ENCODE results near the gene CARD19.

CARD19 gene

DNA sequence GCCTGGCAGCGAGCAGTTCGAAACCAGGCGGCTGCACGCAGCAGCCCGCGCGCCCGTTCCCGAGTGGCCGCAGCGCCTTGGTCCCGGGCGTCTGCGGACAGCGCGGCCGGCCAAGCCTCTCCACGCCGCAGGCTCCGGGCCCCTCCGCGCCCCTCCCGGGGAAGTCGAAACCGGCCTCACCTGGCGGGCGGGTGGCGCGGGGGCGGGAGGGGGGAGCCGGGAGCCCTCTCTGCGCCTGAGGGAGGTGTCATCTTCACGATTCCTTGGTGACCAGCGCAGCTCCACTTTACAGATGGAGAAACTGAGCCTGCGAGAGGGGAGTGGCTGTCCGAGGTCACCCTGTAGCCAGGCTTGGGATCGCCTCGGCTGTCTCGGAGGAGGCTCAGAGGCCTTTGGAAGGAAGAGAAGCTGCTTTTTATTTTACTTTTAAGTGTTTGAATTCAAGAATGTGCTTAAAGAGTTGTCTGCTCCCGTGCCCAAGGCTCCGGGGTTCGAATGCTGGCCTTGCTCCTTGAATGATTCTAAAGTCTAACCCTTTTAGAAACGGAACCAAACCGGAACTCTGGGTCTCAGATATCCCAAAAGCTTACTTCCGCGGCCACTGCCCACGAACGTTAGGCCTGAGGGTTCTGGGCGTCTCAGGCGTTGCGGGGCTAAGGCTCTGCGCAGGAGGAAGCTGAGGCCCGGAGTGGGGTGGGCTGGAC lies 36.9 kb upstream of the CARD19 start:
- Histone ChIP-seq H3K27ac (ENCODE audit: extremely low read depth, low read depth, low read length) (no peak overlapping the region), H3K4me1 (ENCODE audit: control insufficient read depth, insufficient read depth, low read length) (no peaks in the 10 kb centered on the region), H3K36me3 (ENCODE audit: control insufficient read depth in 2 of 2, insufficient read depth in 1 of 2, low read length in 2 of 2) (no peaks in the 10 kb centered on the region), H3K9me3 (ENCODE audit: control insufficient read depth, insufficient read depth, low read depth, low read length) (no peaks in the 10 kb centered on the region), H3K4me3 (ENCODE audit: low read depth, low read length) (no peak overlapping the region)
- TF ChIP-seq, protein P1, sequence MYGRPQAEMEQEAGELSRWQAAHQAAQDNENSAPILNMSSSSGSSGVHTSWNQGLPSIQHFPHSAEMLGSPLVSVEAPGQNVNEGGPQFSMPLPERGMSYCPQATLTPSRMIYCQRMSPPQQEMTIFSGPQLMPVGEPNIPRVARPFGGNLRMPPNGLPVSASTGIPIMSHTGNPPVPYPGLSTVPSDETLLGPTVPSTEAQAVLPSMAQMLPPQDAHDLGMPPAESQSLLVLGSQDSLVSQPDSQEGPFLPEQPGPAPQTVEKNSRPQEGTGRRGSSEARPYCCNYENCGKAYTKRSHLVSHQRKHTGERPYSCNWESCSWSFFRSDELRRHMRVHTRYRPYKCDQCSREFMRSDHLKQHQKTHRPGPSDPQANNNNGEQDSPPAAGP (tag by site-specific recombination; IDR thresholded peaks at IDR 0.05), result no peak
- TF ChIP-seq ZNF324 (tag by site-specific recombination; IDR thresholded peaks at IDR 0.05) (no peak), HOXC10 (CRISPR knock-in tag; IDR thresholded peaks at IDR 0.05) (no peak), ZXDB (tag by site-specific recombination; IDR thresholded peaks at IDR 0.05) (no peak), ZBTB21 (tag by site-specific recombination; IDR thresholded peaks at IDR 0.05) (no peak), EGR2 (tag by site-specific recombination; IDR thresholded peaks at IDR 0.05; ENCODE audit: low read depth) (no peak), ZNF23 (tag by site-specific recombination; IDR thresholded peaks at IDR 0.05; ENCODE audit: borderline replicate concordance) (no peak), SP7 (tag by site-specific recombination; IDR thresholded peaks at IDR 0.05) (no peak)
- TF ChIP-seq, protein P2, sequence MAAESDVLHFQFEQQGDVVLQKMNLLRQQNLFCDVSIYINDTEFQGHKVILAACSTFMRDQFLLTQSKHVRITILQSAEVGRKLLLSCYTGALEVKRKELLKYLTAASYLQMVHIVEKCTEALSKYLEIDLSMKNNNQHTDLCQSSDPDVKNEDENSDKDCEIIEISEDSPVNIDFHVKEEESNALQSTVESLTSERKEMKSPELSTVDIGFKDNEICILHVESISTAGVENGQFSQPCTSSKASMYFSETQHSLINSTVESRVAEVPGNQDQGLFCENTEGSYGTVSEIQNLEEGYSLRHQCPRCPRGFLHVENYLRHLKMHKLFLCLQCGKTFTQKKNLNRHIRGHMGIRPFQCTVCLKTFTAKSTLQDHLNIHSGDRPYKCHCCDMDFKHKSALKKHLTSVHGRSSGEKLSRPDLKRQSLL (tag by site-specific recombination; IDR thresholded peaks at IDR 0.05), result no peak
- TF ChIP-seq, protein P3, sequence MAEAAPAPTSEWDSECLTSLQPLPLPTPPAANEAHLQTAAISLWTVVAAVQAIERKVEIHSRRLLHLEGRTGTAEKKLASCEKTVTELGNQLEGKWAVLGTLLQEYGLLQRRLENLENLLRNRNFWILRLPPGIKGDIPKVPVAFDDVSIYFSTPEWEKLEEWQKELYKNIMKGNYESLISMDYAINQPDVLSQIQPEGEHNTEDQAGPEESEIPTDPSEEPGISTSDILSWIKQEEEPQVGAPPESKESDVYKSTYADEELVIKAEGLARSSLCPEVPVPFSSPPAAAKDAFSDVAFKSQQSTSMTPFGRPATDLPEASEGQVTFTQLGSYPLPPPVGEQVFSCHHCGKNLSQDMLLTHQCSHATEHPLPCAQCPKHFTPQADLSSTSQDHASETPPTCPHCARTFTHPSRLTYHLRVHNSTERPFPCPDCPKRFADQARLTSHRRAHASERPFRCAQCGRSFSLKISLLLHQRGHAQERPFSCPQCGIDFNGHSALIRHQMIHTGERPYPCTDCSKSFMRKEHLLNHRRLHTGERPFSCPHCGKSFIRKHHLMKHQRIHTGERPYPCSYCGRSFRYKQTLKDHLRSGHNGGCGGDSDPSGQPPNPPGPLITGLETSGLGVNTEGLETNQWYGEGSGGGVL (tag by site-specific recombination; IDR thresholded peaks at IDR 0.05), result no peak
- ChIA-PET POLR2A (interaction anchor here (0.7 kb wide), 1 partner anchor 19 kb away, joined by 3 read pairs; no protein-coding TSS in a partner anchor), CTCF (interaction anchor here (1.9 kb wide), 1 partner anchor 49 kb away, joined by 9 read pairs; no protein-coding TSS in a partner anchor)

DNA sequence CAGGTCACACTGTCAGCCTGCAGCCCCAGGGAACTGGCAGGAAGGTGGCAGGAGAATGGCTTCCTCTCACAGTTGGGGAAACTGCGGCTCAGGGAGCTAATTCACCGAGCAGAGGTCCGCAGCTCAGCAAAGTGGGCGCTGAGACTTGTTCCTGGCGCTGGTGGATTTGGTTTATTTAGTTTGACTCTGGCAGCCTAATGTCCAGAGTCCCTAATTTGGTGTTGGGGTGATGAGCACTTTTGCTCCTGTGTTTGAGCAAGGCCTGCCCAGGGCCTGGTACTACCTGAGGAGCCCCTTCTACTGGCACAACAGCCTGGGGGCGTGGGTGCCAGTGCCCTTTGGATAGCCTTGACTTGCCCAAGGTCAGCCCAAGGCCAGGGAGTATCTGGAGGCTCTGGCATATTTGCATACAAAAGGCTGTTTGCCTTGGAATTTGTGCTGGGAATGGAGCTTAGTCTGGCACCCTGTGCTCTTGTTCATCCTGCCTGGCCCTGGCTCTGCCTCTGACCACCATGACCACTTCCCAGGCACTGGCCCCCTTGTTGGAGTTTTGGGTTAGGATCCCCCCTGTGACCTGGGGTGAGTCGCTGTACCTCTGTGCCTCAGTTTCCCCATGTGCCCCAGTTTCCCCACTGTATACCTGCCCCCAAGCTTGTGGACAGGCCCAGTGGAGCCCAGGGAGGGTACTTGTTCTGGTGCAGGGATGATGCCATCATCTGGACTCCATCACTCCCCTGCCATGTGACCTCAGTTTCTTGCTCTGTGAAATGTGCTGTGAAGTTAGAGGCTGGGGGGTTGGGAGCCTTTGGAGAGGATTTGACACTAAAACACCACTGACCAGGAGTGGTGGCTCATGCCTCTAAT lies 36.1 kb upstream of the CARD19 start:
- POLR2A ChIA-PET, result no interaction called here
- CTCF ChIA-PET, result interaction anchor here (0.7 to 1.9 kb wide), 3 partner anchors 48 to 253 kb away, joined by 5 to 9 read pairs (median 6); no protein-coding TSS in a partner anchor
- Histone ChIP-seq H3K9me3 (ENCODE audit: control insufficient read depth, insufficient read depth, low read depth, low read length) (no peaks in the 10 kb centered on the region), H3K27ac (ENCODE audit: extremely low read depth, low read depth, low read length) (no peak overlapping the region), H3K4me1 (ENCODE audit: control insufficient read depth, insufficient read depth, low read length) (no peaks in the 10 kb centered on the region), H3K4me3 (ENCODE audit: low read depth, low read length) (no peak overlapping the region), H3K36me3 (ENCODE audit: control insufficient read depth in 2 of 2, insufficient read depth in 1 of 2, low read length in 2 of 2) (no peaks in the 10 kb centered on the region)
- no peak for TF ChIP-seq ZNF138 (tag by site-specific recombination; IDR thresholded peaks at IDR 0.05; ENCODE audit: borderline replicate concordance)

DNA sequence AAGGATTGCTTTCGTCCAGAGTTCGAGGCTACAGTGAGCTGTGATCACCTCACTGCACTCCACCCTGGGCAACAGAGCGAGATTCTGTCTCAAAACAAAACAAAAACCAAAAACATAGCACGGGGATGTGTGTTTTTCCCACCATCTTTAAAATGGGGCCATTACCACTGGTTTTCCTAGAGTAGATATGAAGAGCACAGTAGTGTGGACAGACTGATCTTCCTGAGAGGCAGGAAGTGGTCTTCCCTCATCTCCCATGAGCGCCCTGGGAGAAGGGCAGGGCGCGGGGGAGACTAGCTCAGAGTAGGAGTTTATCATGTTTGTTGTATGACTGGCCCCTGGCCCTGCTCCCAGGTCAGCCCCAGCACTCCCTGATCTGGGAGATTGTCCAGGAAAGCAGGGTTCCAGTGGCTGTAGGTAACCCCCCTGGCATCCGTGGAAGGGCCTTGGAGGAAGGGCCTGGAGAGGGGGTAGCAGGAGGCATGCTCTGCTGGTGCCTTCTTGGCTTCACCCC lies 35.2 kb upstream of the CARD19 start:
- H3K36me3 ChIP-seq (ENCODE audit: control insufficient read depth in 2 of 2, insufficient read depth in 1 of 2, low read length in 2 of 2), result no peaks in the 10 kb centered on the region
- H3K27ac ChIP-seq (ENCODE audit: extremely low read depth, low read depth, low read length), result no peak overlapping the region
- H3K4me1 ChIP-seq (ENCODE audit: control insufficient read depth, insufficient read depth, low read length), result no peaks in the 10 kb centered on the region
- H3K9me3 ChIP-seq (ENCODE audit: control insufficient read depth, insufficient read depth, low read depth, low read length), result no peaks in the 10 kb centered on the region
- H3K4me3 ChIP-seq (ENCODE audit: low read depth, low read length), result no peak overlapping the region
- CTCF ChIA-PET, result interaction anchor here (0.7 to 1.9 kb wide), 3 partner anchors 48 to 252 kb away, joined by 5 to 9 read pairs (median 6); no protein-coding TSS in a partner anchor
- POLR2A ChIA-PET, result no interaction called here
- TF ChIP-seq, protein P4, sequence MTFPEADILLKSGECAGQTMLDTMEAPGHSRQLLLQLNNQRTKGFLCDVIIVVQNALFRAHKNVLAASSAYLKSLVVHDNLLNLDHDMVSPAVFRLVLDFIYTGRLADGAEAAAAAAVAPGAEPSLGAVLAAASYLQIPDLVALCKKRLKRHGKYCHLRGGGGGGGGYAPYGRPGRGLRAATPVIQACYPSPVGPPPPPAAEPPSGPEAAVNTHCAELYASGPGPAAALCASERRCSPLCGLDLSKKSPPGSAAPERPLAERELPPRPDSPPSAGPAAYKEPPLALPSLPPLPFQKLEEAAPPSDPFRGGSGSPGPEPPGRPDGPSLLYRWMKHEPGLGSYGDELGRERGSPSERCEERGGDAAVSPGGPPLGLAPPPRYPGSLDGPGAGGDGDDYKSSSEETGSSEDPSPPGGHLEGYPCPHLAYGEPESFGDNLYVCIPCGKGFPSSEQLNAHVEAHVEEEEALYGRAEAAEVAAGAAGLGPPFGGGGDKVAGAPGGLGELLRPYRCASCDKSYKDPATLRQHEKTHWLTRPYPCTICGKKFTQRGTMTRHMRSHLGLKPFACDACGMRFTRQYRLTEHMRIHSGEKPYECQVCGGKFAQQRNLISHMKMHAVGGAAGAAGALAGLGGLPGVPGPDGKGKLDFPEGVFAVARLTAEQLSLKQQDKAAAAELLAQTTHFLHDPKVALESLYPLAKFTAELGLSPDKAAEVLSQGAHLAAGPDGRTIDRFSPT (tag by site-specific recombination; IDR thresholded peaks at IDR 0.05), result no peak
- TF ChIP-seq SCRT2 (tag by site-specific recombination; IDR thresholded peaks at IDR 0.05), result no peak
- TF ChIP-seq, protein P5, sequence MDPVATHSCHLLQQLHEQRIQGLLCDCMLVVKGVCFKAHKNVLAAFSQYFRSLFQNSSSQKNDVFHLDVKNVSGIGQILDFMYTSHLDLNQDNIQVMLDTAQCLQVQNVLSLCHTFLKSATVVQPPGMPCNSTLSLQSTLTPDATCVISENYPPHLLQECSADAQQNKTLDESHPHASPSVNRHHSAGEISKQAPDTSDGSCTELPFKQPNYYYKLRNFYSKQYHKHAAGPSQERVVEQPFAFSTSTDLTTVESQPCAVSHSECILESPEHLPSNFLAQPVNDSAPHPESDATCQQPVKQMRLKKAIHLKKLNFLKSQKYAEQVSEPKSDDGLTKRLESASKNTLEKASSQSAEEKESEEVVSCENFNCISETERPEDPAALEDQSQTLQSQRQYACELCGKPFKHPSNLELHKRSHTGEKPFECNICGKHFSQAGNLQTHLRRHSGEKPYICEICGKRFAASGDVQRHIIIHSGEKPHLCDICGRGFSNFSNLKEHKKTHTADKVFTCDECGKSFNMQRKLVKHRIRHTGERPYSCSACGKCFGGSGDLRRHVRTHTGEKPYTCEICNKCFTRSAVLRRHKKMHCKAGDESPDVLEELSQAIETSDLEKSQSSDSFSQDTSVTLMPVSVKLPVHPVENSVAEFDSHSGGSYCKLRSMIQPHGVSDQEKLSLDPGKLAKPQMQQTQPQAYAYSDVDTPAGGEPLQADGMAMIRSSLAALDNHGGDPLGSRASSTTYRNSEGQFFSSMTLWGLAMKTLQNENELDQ (tag by site-specific recombination; IDR thresholded peaks at IDR 0.05; ENCODE audit: low read depth), result no peak

Measured in HEK293 (cell line).